Adrenal gland (tissue), 12 donors: ENCODE data around the gene RRBP1. TPM values are rescaled to one million over a fixed set of nuclear protein-coding genes. Genes with fewer than 3 reads are reported as not detected.

Experiments used
- DNase-seq, 7 donors: peaks; one replicate each; pipeline ENCODE4 v3.0.0-alpha.2; 2019 to 2020
- H3K27ac ChIP-seq, 5 donors: fragments of 200-600 bp; sonication (generic) in 4 of 5; 1 replicate in 3 of 5; 2 replicates in 2 of 5; pipeline versions ENCODE4 v1.5.1 to v1.8.0; 2016 to 2020; ENCODE audit warnings: mild to moderate bottlenecking in 1 of 5
- H3K27me3 ChIP-seq: fragments of 200-600 bp; 2 replicates; pipeline ENCODE4 v1.8.0; 2021
- H3K36me3 ChIP-seq, 2 donors: fragments of 200-600 bp; replicated peaks in 1 of 2; 1 replicate in 1 of 2; 2 replicates in 1 of 2; pipeline versions ENCODE4 v1.5.1 to v1.8.0; 2018 to 2022
- H3K4me1 ChIP-seq, 2 donors: fragments of 200-600 bp; replicated peaks in 1 of 2; 1 replicate in 1 of 2; 2 replicates in 1 of 2; pipeline versions ENCODE4 v1.5.1 to v1.8.0; 2018 to 2021
- H3K4me3 ChIP-seq, 4 donors: fragments of 200-600 bp; sonication (generic) in 3 of 4; one replicate each; pipeline ENCODE4 v1.5.1; 2016 to 2018
- H3K9me3 ChIP-seq, 3 donors: fragments of 200-600 bp; sonication (generic) in 1 of 3; replicated peaks in 1 of 3; 1 replicate in 2 of 3; 2 replicates in 1 of 3; pipeline versions ENCODE4 v1.5.1 to v1.8.0; 2016 to 2021
- CTCF ChIP-seq, 6 experiments: fragments of 450-650 bp in 4 of 6; fragments of 200-600 bp in 2 of 6; sonication (generic) in 1 of 6; IDR thresholded peaks; 1 replicate in 5 of 6; 2 replicates in 1 of 6; pipeline versions ENCODE4 v1.5.1 to v1.8.0; 2016 to 2021; ENCODE audit warnings: antibody characterized with exemption in 6 of 6, mild to moderate bottlenecking in 2 of 6, moderate library complexity in 1 of 6
- POLR2A ChIP-seq, 2 donors: fragments of 450-650 bp; IDR thresholded peaks; one replicate each; pipeline ENCODE4 v1.6.1; 2017; ENCODE audit warnings: antibody characterized with exemption in 2 of 2, mild to moderate bottlenecking in 2 of 2, moderate library complexity in 1 of 2
- WGBS, 4 donors: extraction: QIAGEN DNeasy Blood & Tissue Kit in 2 of 4; methylation state at CpG; one replicate each; pipeline versions ENCODE4 v1.1.5 to v1.1.7; 2013 to 2017; 5-methylcytosine and 5-hydroxymethylcytosine counted together
- intact Hi-C, 2 donors: fragments of 100-400 bp; cut with DNase I; formaldehyde crosslinking; loops; one replicate each; pipeline versions ENCODE4 v1.14.1 to v1.15.0; 2022 to 2023
- polyA plus RNA-seq, 3 donors: library from polyadenylated mRNA; stranded (reverse); fragments of 200-250 nt in 2 of 3; fragments of 350-450 nt in 1 of 3; fragmentation: Illumina TruSeq in 1 of 3; extraction: RNeasy Lipid Tissue Mini Kit (QIAGEN cat#74804) in 1 of 3; gene quantifications; one replicate each; pipeline ENCODE4 v1.2.3, GENCODE V29; 2013 to 2014
- total RNA-seq, 9 donors: library from RNA; depleted of rRNA in 4 of 9; stranded (reverse); fragments of >200 nt in 4 of 9; fragments of 120-200 nt in 1 of 9; fragmentation: NEBNext Ultra II Directional in 1 of 9; extraction: Animal tissue kit (Norgen Biotek cat#: 25700) in 1 of 9; gene quantifications; one replicate each; pipeline versions ENCODE4 v1.1.0 to v1.2.4, GENCODE V29; 2013 to 2023
- donor health status: healthy with polysubstance abuse.
- donor health status: Bipolar disorder and iron deficiency.
- donor health status: DM: yes; HTN: yes; CAD: no.
- donor health status: DM: no; HTN: no; CAD: no.
- donor health status: DM: no; HTN: no; CAD: no.
- donor health status: DM: yes; HTN: yes; CAD: no.

The RRBP1 gene
- total and polyA plus RNA-seq, 12 donors, result 73.9 to 261 (median 122) TPM

- H3K27me3 ChIP-seq, result no peaks in the 10 kb centered on the region
- H3K27ac ChIP-seq, result no peak overlapping the region
- H3K4me3 ChIP-seq, result no peak overlapping the region
- no peaks in the 10 kb centered on the region for H3K36me3 ChIP-seq
- 57 to 68% (median 62%) methylated on average over 6 of the region's 6 CpGs for WGBS, 4 donors
- no peaks in the 10 kb centered on the region for H3K4me1 ChIP-seq
- no peak for DNase-seq
- intact Hi-C loops, result no loop called here
- H3K9me3 ChIP-seq, result no peaks in the 10 kb centered on the region
- TF ChIP-seq CTCF (IDR thresholded peaks at IDR 0.05) (no peak), POLR2A (IDR thresholded peaks at IDR 0.05) (no peak)
Observed at GRCh38 chr20:17721802-17722486, 39.9 kb upstream of the RRBP1 start.

- TF ChIP-seq CTCF (IDR thresholded peaks at IDR 0.05) (no peak), POLR2A (IDR thresholded peaks at IDR 0.05) (no peak)
- DNase-seq, result no peak
- Histone ChIP-seq H3K27me3 (no peaks in the 10 kb centered on the region), H3K27ac (no peak overlapping the region), H3K4me1 (no peaks in the 10 kb centered on the region), H3K9me3 (no peaks in the 10 kb centered on the region), H3K36me3 (no peaks in the 10 kb centered on the region), H3K4me3 (no peak overlapping the region)
- WGBS, 4 donors, result 74 to 86% (median 78%) methylated on average over 4 of the region's 4 CpGs
- intact Hi-C loops, result no loop called here
Observed at GRCh38 chr20:17720755-17721154, 38.7 kb upstream of the RRBP1 start.

GRCh38 chr20:17716331-17716730, 34.3 kb upstream of the RRBP1 start:
- WGBS, 4 donors, result 71 to 83% (median 77%) methylated on average over 7 of the region's 7 CpGs
- Histone ChIP-seq H3K36me3 (no peaks in the 10 kb centered on the region), H3K4me1 (no peaks in the 10 kb centered on the region), H3K27ac (no peak overlapping the region), H3K9me3 (no peaks in the 10 kb centered on the region), H3K4me3 (no peak overlapping the region), H3K27me3 (no peaks in the 10 kb centered on the region)
- no peak for DNase-seq
- TF ChIP-seq POLR2A (IDR thresholded peaks at IDR 0.05) (no peak), CTCF (IDR thresholded peaks at IDR 0.05) (no peak)
- intact Hi-C loops, result no loop called here

- no peak for TF ChIP-seq POLR2A (IDR thresholded peaks at IDR 0.05)
- no peak for TF ChIP-seq CTCF (IDR thresholded peaks at IDR 0.05)
Observed at GRCh38 chr20:17715075-17715474, 33.0 kb upstream of the RRBP1 start.

More at GRCh38 chr20:17715075-17715474, 33.0 kb upstream of the RRBP1 start:
- Histone ChIP-seq H3K4me1 (no peaks in the 10 kb centered on the region), H3K4me3 (no peak overlapping the region), H3K36me3 (no peaks in the 10 kb centered on the region), H3K27ac (no peak overlapping the region), H3K27me3 (no peaks in the 10 kb centered on the region), H3K9me3 (no peaks in the 10 kb centered on the region)
- 70 to 95% (median 88%) methylated on average over 2 to 5 of the region's 5 CpGs for WGBS, 4 donors
- intact Hi-C loops, result no loop called here
- DNase-seq, result no peak
